Measurements from ENCODE around the gene ZNF729. TPM values are rescaled to one million over a fixed set of nuclear protein-coding genes. Genes with fewer than 3 reads are reported as not detected.
"Not testable (repeated sequence)": the region's sequence is repeated elsewhere in the genome, so short reads cannot be mapped to it uniquely, and the experiment has no call there.

Gene ZNF729
- not detected for total RNA-seq
- polyA plus RNA-seq, result not detected

DNA sequence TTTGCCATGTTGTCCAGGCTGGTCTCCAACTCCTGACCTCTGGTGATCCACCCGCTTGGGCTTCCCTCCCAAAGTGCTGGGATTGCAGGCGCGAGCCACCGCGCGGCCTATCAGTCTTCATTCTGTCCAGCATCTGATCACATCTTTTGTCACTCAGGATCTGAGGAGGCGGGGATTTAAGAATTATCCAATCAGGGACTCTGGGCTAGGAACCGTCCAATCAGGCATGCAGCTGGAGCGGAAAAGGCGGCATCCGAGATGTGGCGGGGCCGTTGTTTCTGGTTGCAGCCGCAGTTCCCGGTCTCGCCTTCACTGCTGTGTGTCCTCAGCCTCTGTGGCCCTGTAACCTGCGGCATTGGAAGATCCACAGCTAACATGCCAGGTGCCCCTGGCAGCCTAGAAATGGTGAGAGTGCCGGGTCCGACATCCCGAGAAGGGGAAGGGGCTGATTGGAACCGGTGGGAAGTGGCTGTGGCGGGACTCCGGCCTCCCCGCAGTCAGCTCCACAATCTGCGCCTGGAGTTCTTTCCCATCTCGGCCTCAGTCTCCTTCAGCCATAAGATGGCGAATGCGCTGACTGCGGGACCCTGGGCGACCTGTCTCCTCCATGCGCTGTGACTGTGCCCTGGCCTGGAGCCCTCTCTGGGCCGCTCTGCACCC, at the start of gene ZNF729:
ZNF729 (plus strand) TSS at position 291 of the 660 bp plus-strand sequence; CDS start at position 376, 85 bp downstream.
- no peaks in the 10 kb centered on the region for H3K4me1 ChIP-seq (ENCODE audit: insufficient read depth)
- no peak for DNase-seq (ENCODE audit: extremely low spot score)
- no peak within 1 kb of the TSS for H3K4me3 ChIP-seq (ENCODE audit: low read depth, low read length)
- no peaks in the 10 kb centered on the region for H3K36me3 ChIP-seq (ENCODE audit: insufficient read depth)
- WGBS, result 1% methylated on average over 32 of the region's 32 CpGs
- H3K27ac ChIP-seq (ENCODE audit: low read depth), result no peak within 1 kb of the TSS

GRCh38 chr19:22256856-22257255, 29.4 kb upstream of the ZNF729 start:
- H3K4me1 ChIP-seq (ENCODE audit: insufficient read depth), result no peaks in the 10 kb centered on the region
- no peak for DNase-seq (ENCODE audit: extremely low spot score)
- H3K4me3 ChIP-seq (ENCODE audit: low read depth, low read length), result no peak overlapping the region
- no peaks in the 10 kb centered on the region for H3K36me3 ChIP-seq (ENCODE audit: insufficient read depth)
- no peak overlapping the region for H3K27ac ChIP-seq (ENCODE audit: low read depth)

DNA sequence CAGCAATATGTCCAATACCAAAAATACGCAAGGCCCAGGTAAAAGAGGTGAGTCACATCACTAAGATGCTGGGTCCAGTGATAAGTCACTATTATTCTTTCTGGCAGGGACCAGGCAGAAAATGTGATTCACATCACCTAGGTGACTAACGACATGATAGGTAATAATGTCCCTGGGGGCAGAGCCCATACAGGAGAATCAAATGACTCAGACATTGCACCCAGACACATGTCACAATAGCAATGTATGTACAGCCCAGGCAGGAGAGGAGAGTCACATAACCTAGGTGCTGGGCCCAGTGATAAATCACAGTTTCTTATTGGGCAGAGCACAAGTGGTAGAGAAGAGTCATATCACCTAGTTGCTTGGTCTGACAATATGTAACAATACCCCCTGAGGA, 28.9 kb upstream of the ZNF729 start:
- no peaks in the 10 kb centered on the region for H3K4me1 ChIP-seq (ENCODE audit: insufficient read depth)
- 84% methylated on average over 2 of the region's 2 CpGs for WGBS
- H3K4me3 ChIP-seq (ENCODE audit: low read depth, low read length), result no peak overlapping the region
- no peak for DNase-seq (ENCODE audit: extremely low spot score)
- no peaks in the 10 kb centered on the region for H3K36me3 ChIP-seq (ENCODE audit: insufficient read depth)
- H3K27ac ChIP-seq (ENCODE audit: low read depth), result no peak overlapping the region

DNA sequence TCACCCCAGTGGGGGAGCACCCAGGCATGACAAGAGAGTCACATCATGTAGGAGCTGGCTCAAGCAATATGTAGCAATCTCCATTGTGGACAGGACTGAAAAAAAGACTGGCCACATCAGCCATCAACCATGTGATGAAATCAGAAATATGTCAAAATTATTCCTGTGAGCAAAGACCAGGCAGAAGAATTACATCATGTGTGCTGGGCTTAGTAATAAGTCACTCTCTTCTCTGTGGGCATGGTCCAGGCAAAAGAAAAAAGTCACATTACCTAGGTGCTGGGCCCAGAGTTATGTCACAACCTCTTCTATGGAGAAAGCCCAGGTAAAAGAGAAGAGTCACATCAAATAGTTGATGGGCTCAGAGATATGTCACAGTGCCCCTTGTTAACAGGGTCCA, 28.3 kb upstream of the ZNF729 start:
- DNase-seq (ENCODE audit: extremely low spot score), result no peak
- Histone ChIP-seq H3K27ac (ENCODE audit: low read depth) (no peak overlapping the region), H3K36me3 (ENCODE audit: insufficient read depth) (no peaks in the 10 kb centered on the region), H3K4me3 (ENCODE audit: low read depth, low read length) (no peak overlapping the region), H3K4me1 (ENCODE audit: insufficient read depth) (no peaks in the 10 kb centered on the region)

GRCh38 chr19:22260499-22260898, 25.7 kb upstream of the ZNF729 start:
- Histone ChIP-seq H3K27ac (ENCODE audit: low read depth) (no peak overlapping the region), H3K4me1 (ENCODE audit: insufficient read depth) (no peaks in the 10 kb centered on the region), H3K4me3 (ENCODE audit: low read depth, low read length) (no peak overlapping the region), H3K36me3 (ENCODE audit: insufficient read depth) (no peaks in the 10 kb centered on the region)
- no peak for DNase-seq (ENCODE audit: extremely low spot score)
- 82% methylated on average over 2 of the region's 2 CpGs for WGBS

- Histone ChIP-seq H3K4me1 (ENCODE audit: insufficient read depth) (no peaks in the 10 kb centered on the region), H3K27ac (ENCODE audit: low read depth) (no peak overlapping the region), H3K36me3 (ENCODE audit: insufficient read depth) (no peaks in the 10 kb centered on the region), H3K4me3 (ENCODE audit: low read depth, low read length) (no peak overlapping the region)
- WGBS, result 8% methylated on average over 37 of the region's 37 CpGs
- DNase-seq (ENCODE audit: extremely low spot score), result no peak
These were observed 24.6 kb upstream of the ZNF729 start for GRCh38 chr19:22261596-22261995.

GRCh38 chr19:22263121-22263520, 23.1 kb upstream of the ZNF729 start:
- no peaks in the 10 kb centered on the region for H3K4me1 ChIP-seq (ENCODE audit: insufficient read depth)
- 86% methylated on average over 5 of the region's 5 CpGs for WGBS
- DNase-seq (ENCODE audit: extremely low spot score), result no peak
- no peak overlapping the region for H3K27ac ChIP-seq (ENCODE audit: low read depth)
- no peak overlapping the region for H3K4me3 ChIP-seq (ENCODE audit: low read depth, low read length)
- no peaks in the 10 kb centered on the region for H3K36me3 ChIP-seq (ENCODE audit: insufficient read depth)

DNA sequence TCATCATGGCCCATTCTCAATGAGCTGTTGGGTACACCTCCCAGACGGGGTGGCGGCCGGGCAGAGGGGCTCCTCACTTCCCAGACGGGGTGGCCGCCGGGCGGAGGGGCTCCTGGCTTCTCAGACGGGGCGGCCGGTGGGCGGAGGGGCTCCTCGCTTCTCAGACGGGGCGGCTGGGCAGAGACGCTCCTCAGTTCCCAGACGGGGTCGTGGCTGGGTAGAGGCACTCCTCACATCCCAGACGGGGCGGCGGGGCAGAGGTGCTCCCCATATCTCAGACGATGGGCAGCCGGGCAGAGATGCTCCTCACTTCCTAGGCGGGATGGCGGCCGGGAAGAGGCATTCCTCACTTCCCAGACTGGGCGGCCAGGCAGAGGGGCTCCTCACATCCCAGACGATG, 35.3 kb downstream of the ZNF729 start:
- 95% methylated on average over 27 of the region's 27 CpGs for WGBS
- H3K4me3 ChIP-seq (ENCODE audit: low read depth, low read length); H3K36me3 ChIP-seq (ENCODE audit: insufficient read depth); H3K4me1 ChIP-seq (ENCODE audit: insufficient read depth); H3K27ac ChIP-seq (ENCODE audit: low read depth); DNase-seq (ENCODE audit: extremely low spot score): not testable (repeated sequence)

DNA sequence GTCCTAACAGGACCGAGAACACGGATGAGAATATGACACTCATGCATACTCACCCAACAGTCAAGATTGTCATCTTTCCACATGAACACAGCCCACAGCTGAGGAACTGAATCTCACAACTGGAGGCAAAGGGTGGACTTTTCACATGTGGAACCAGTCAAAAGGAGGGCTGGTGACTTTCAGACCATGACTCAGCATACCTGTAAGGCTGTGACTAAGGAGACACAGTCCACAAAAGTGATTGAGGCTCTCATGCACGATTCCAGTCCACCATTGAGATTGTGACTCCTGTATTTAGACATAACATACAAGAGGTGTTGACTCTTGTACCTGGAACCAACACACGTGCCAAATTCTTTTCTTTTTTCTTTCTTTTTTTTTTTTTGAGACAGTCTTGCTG, 40.0 kb downstream of the ZNF729 start:
- DNase-seq (ENCODE audit: extremely low spot score), result no peak
- Histone ChIP-seq H3K4me3 (ENCODE audit: low read depth, low read length) (no peak overlapping the region), H3K4me1 (ENCODE audit: insufficient read depth) (no peaks in the 10 kb centered on the region), H3K27ac (ENCODE audit: low read depth) (no peak overlapping the region), H3K36me3 (ENCODE audit: insufficient read depth) (no peaks in the 10 kb centered on the region)
- WGBS, result 85% methylated on average over 4 of the region's 4 CpGs

- Histone ChIP-seq H3K27ac (ENCODE audit: low read depth) (no peak overlapping the region), H3K36me3 (ENCODE audit: insufficient read depth) (no peaks in the 10 kb centered on the region), H3K4me3 (ENCODE audit: low read depth, low read length) (no peak overlapping the region), H3K4me1 (ENCODE audit: insufficient read depth) (no peaks in the 10 kb centered on the region)
- no peak for DNase-seq (ENCODE audit: extremely low spot score)
- 78% methylated on average over 3 of the region's 3 CpGs for WGBS
These were observed 41.1 kb downstream of the ZNF729 start for GRCh38 chr19:22327321-22327720.

DNA sequence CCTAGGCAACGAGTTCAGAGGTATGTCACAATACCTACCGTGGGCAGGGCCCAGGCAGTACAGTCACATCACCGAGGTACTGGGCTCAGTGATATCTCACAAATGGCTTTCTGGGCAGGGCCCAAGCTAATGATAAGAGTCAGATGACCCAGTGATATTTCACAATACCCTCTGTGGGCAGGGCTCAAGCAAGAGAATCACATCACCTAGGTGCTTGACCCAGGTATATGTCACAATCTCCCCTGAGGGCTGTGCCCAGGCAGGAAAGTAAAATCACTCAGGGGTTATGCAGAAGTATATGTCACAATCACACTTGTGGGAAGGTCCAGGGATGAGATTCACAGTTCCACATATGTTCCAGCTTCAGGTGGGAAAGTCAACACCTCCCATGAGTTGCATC, 45.3 kb downstream of the ZNF729 start:
- no peak for DNase-seq (ENCODE audit: extremely low spot score)
- Histone ChIP-seq H3K36me3 (ENCODE audit: insufficient read depth) (no peaks in the 10 kb centered on the region), H3K4me3 (ENCODE audit: low read depth, low read length) (no peak overlapping the region), H3K27ac (ENCODE audit: low read depth) (no peak overlapping the region), H3K4me1 (ENCODE audit: insufficient read depth) (no peaks in the 10 kb centered on the region)
- WGBS, result 81% methylated on average over 3 of the region's 3 CpGs

DNA sequence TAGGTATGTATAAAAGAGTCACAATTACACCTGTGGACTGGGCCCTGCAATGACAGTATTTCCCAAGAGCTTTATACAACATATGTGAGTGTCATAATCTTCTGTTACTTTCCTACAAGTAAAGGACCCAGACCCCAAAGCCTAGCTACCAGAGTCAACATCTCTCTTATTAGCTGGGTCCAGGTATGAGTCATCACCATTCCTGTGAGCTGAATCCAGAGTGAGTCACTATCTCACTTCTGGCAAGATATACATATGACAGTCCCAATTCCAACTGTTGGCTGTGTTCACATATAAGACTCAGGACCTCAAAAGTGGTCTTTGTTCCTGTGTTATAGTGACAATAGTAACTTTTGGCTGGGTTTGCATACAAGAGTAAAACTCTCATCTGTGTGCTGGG, 46.7 kb downstream of the ZNF729 start:
- DNase-seq (ENCODE audit: extremely low spot score), result no peak

GRCh38 chr19:22335716-22336115, 49.5 kb downstream of the ZNF729 start:
- H3K36me3 ChIP-seq (ENCODE audit: insufficient read depth), result no peaks in the 10 kb centered on the region
- H3K4me3 ChIP-seq (ENCODE audit: low read depth, low read length), result no peak overlapping the region
- H3K27ac ChIP-seq (ENCODE audit: low read depth), result no peak overlapping the region
- no peaks in the 10 kb centered on the region for H3K4me1 ChIP-seq (ENCODE audit: insufficient read depth)
- DNase-seq (ENCODE audit: extremely low spot score), result no peak
- WGBS, result 75% methylated on average over 2 of the region's 2 CpGs

More for the DNA sequence above, 46.7 kb downstream of the ZNF729 start:
- H3K27ac ChIP-seq (ENCODE audit: low read depth), result no peak overlapping the region
- no peak overlapping the region for H3K4me3 ChIP-seq (ENCODE audit: low read depth, low read length)
- H3K36me3 ChIP-seq (ENCODE audit: insufficient read depth), result no peaks in the 10 kb centered on the region
- H3K4me1 ChIP-seq (ENCODE audit: insufficient read depth), result no peaks in the 10 kb centered on the region

DNA sequence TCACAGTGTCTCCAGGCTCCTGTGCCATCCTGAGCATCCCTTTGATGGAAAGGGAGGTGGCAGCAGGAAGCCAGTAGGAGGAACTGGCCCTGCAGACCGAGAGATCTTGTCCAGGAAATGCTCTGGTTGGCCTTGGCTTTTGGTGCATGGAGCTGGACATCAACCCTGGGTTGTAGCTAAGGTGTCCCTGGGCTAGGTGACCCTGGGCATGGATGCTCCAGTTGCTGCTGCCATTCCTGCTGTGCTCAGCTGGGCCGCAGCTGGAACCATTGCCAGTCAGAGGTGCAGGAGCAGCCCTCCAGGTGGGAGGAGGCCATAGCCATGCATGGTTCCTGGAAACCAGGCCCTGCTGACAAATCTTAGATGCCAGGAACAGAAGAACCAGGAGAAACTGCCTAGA, 68.4 kb downstream of the ZNF729 start:
- no peak overlapping the region for H3K27ac ChIP-seq (ENCODE audit: low read depth)
- H3K4me3 ChIP-seq (ENCODE audit: low read depth, low read length), result no peak overlapping the region
- H3K4me1 ChIP-seq (ENCODE audit: insufficient read depth), result no peaks in the 10 kb centered on the region
- 65% methylated on average over 2 of the region's 2 CpGs for WGBS
- DNase-seq (ENCODE audit: extremely low spot score), result no peak
- H3K36me3 ChIP-seq (ENCODE audit: insufficient read depth), result no peaks in the 10 kb centered on the region

All from urinary bladder (tissue), 4 donors.